GM23338 (cell line): ENCODE results near the gene IGF2BP2.

Source experiments
- CREB1 ChIP-seq: fragments of 250-450 bp; sonication (Bioruptor Pico); IDR thresholded peaks from 2 replicates; pipeline ENCODE4 v1.5.0; 2020; ENCODE audit warnings: low read depth, mild to moderate bottlenecking, moderate library complexity
- EZH2 ChIP-seq: fragments of 200-600 bp; sonication (generic); IDR thresholded peaks from one replicate; pipeline ENCODE4 v1.8.0; 2017; ENCODE audit warnings: antibody characterized with exemption, mild to moderate bottlenecking, low read depth; ENCODE audit not compliant: unreplicated experiment
- JUNB ChIP-seq: IDR thresholded peaks from one replicate; pipeline ENCODE4 v1.6.1; 2016; ENCODE audit warnings: antibody characterized with exemption; ENCODE audit not compliant: unreplicated experiment
- POLR2AphosphoS5 ChIP-seq: IDR thresholded peaks from 2 replicates; pipeline ENCODE4 v1.6.1; 2016; ENCODE audit warnings: antibody characterized with exemption, low read depth
- REST ChIP-seq: IDR thresholded peaks from one replicate; pipeline ENCODE4 v1.6.1; 2018; ENCODE audit warnings: antibody characterized with exemption; ENCODE audit not compliant: unreplicated experiment
- TF ChIP-seq, protein P1 (sequence below), 2 experiments: fragments of 200-600 bp in 1 of 2; sonication (generic) in 1 of 2; conservative IDR thresholded peaks; 2 replicates each; pipeline versions ENCODE4 v1.5.1 to v1.6.1; 2016 to 2017; ENCODE audit warnings: antibody characterized with exemption in 2 of 2, low read depth in 2 of 2, mild to moderate bottlenecking in 2 of 2, moderate library complexity in 1 of 2
- TF ChIP-seq, protein P2 (sequence below): IDR thresholded peaks from 2 replicates; pipeline ENCODE4 v1.6.1; 2016; ENCODE audit warnings: antibody characterized with exemption

GRCh38 chr3:185789891-185790830 is 34.7 kb downstream of the IGF2BP2 start:
- TF ChIP-seq, protein P1, sequence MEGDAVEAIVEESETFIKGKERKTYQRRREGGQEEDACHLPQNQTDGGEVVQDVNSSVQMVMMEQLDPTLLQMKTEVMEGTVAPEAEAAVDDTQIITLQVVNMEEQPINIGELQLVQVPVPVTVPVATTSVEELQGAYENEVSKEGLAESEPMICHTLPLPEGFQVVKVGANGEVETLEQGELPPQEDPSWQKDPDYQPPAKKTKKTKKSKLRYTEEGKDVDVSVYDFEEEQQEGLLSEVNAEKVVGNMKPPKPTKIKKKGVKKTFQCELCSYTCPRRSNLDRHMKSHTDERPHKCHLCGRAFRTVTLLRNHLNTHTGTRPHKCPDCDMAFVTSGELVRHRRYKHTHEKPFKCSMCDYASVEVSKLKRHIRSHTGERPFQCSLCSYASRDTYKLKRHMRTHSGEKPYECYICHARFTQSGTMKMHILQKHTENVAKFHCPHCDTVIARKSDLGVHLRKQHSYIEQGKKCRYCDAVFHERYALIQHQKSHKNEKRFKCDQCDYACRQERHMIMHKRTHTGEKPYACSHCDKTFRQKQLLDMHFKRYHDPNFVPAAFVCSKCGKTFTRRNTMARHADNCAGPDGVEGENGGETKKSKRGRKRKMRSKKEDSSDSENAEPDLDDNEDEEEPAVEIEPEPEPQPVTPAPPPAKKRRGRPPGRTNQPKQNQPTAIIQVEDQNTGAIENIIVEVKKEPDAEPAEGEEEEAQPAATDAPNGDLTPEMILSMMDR (conservative IDR thresholded peaks at IDR 0.05; ENCODE audit: low read depth in 2 of 2): no peak
- TF ChIP-seq POLR2AphosphoS5 (no peak), EZH2 (no peak), CREB1 (no peak), REST (no peak), JUNB (no peak)
- TF ChIP-seq, protein P2, sequence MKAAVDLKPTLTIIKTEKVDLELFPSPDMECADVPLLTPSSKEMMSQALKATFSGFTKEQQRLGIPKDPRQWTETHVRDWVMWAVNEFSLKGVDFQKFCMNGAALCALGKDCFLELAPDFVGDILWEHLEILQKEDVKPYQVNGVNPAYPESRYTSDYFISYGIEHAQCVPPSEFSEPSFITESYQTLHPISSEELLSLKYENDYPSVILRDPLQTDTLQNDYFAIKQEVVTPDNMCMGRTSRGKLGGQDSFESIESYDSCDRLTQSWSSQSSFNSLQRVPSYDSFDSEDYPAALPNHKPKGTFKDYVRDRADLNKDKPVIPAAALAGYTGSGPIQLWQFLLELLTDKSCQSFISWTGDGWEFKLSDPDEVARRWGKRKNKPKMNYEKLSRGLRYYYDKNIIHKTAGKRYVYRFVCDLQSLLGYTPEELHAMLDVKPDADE: no peak
